SHP77 treated with DMSO at 0.1 percent for 48 hours (cell line): ENCODE measurements around the gene PRSS50.
"Not testable (repeated sequence)": the region's sequence is repeated elsewhere in the genome, so short reads cannot be mapped to it uniquely, and the experiment has no call there.

Experiments used
- DNase-seq: peaks from one replicate; lab custom pipeline; 2025; lab: John Stamatoyannopoulos, UW

The PRSS50 gene

GRCh38 chr3:46717447-46718231, at the start of gene PRSS50:
PRSS50 (minus strand) TSS chr3:46717869; CDS start chr3:46717824, 45 bp downstream.
- no peak for DNase-seq

- no peak for DNase-seq
Measured at GRCh38 chr3:46764206-46764605, 46.5 kb upstream of the PRSS50 start.

GRCh38 chr3:46763178-46763577, 45.5 kb upstream of the PRSS50 start:
- DNase-seq = no peak

GRCh38 chr3:46759239-46760167, 41.8 kb upstream of the PRSS50 start:
- DNase-seq = no peak

GRCh38 chr3:46756642-46757041, 39.0 kb upstream of the PRSS50 start:
- no peak for DNase-seq

- DNase-seq = no peak
Measured at GRCh38 chr3:46755646-46756045, 38.0 kb upstream of the PRSS50 start.

- not testable (repeated sequence) for DNase-seq
Measured at GRCh38 chr3:46753127-46753526, 35.5 kb upstream of the PRSS50 start.

- no peak for DNase-seq
Measured at GRCh38 chr3:46750555-46751038, 32.9 kb upstream of the PRSS50 start.

- no peak for DNase-seq
Measured at GRCh38 chr3:46749129-46749528, 31.5 kb upstream of the PRSS50 start.

GRCh38 chr3:46748170-46748569, 30.5 kb upstream of the PRSS50 start:
- DNase-seq = no peak

- no peak for DNase-seq
Measured at GRCh38 chr3:46746711-46747110, 29.0 kb upstream of the PRSS50 start.

GRCh38 chr3:46742992-46743585, 25.4 kb upstream of the PRSS50 start:
- DNase-seq = no peak

GRCh38 chr3:46739565-46739964, 21.9 kb upstream of the PRSS50 start:
- not testable (repeated sequence) for DNase-seq

GRCh38 chr3:46737329-46737731, 19.7 kb upstream of the PRSS50 start:
- DNase-seq = no peak

- DNase-seq = no peak
Measured at GRCh38 chr3:46736006-46736872, 18.6 kb upstream of the PRSS50 start.

- DNase-seq = no peak
Measured at GRCh38 chr3:46734773-46735172, 17.1 kb upstream of the PRSS50 start.

- DNase-seq = no peak
Measured at GRCh38 chr3:46733026-46733800, 15.5 kb upstream of the PRSS50 start.

- no peak for DNase-seq
Measured at GRCh38 chr3:46731795-46732194, 14.1 kb upstream of the PRSS50 start.

GRCh38 chr3:46730819-46731218, 13.2 kb upstream of the PRSS50 start:
- no peak for DNase-seq

- DNase-seq = no peak
Measured at GRCh38 chr3:46729038-46729437, 11.4 kb upstream of the PRSS50 start.
